Prostate gland (tissue), 2 donors: Measurements from ENCODE around the gene TRIM10. TPM values are rescaled to one million over a fixed set of nuclear protein-coding genes. Genes with fewer than 3 reads are reported as not detected.
A peak's percentile ranks its signal among the peaks of the same experiment; 100 is the strongest.
"Not testable (repeated sequence)": the region's sequence is repeated elsewhere in the genome, so short reads cannot be mapped to it uniquely, and the experiment has no call there.

Source experiments
- DNase-seq: peaks from one replicate; pipeline ENCODE4 v3.0.0-alpha.2; 2019; ENCODE audit warnings: low spot score
- H3K27ac ChIP-seq, 2 donors: fragments of 200-600 bp; sonication (generic); 2 replicates each; pipeline ENCODE4 v1.5.1; 2017 to 2019
- H3K27me3 ChIP-seq: fragments of 200-600 bp; sonication (generic); replicated peaks from 2 replicates; pipeline ENCODE4 v1.5.1; 2019; ENCODE audit not compliant: insufficient read depth
- H3K36me3 ChIP-seq, 2 donors: fragments of 200-600 bp; sonication (generic); 1 replicate in 1 of 2; 2 replicates in 1 of 2; pipeline versions ENCODE4 v1.5.1 to v1.8.1; 2017 to 2019
- H3K4me1 ChIP-seq: fragments of 200-600 bp; sonication (generic); replicated peaks from 2 replicates; pipeline ENCODE4 v1.5.1; 2019
- H3K4me3 ChIP-seq, 2 donors: fragments of 200-600 bp; sonication (generic); 2 replicates each; pipeline ENCODE4 v1.5.1; 2017 to 2019
- H3K9me3 ChIP-seq: fragments of 200-600 bp; sonication (generic); 2 replicates; pipeline ENCODE4 v1.5.1; 2017
- CTCF ChIP-seq, 4 experiments: fragments of 200-600 bp in 2 of 4; fragments of 450-650 bp in 2 of 4; sonication (generic) in 2 of 4; IDR thresholded peaks; 1 replicate in 3 of 4; 2 replicates in 1 of 4; pipeline ENCODE4 v1.5.1; 2016 to 2019; ENCODE audit warnings: antibody characterized with exemption in 4 of 4, mild to moderate bottlenecking in 2 of 4, moderate library complexity in 2 of 4
- POLR2A ChIP-seq: fragments of 450-650 bp; IDR thresholded peaks from one replicate; pipeline ENCODE4 v1.6.1; 2016; ENCODE audit warnings: antibody characterized with exemption, mild to moderate bottlenecking
- POLR2AphosphoS5 ChIP-seq: sonication (generic); formaldehyde crosslinking; IDR thresholded peaks from one replicate; pipeline ENCODE4 v1.6.1; 2017; ENCODE audit warnings: antibody characterized with exemption
- WGBS: methylation state at CpG from one replicate; pipeline ENCODE4 v1.1.5; 2018; 5-methylcytosine and 5-hydroxymethylcytosine counted together
- intact Hi-C: fragments of 100-400 bp; cut with DNase I; formaldehyde crosslinking; loops from one replicate; pipeline ENCODE4 v1.14.2; 2022
- total RNA-seq, 2 donors: library from RNA; depleted of rRNA; stranded (reverse); fragments of >200 nt; gene quantifications; one replicate each; pipeline ENCODE4 v1.1.0, GENCODE V29; 2016

The TRIM10 gene
- total RNA-seq, 2 donors from 2014 or later = not detected

- H3K9me3 ChIP-seq = no peaks in the 10 kb centered on the region
- intact Hi-C loops = no loop called here
- no peak overlapping the region for H3K4me3 ChIP-seq
- H3K36me3 ChIP-seq = no peaks in the 10 kb centered on the region
- no peak overlapping the region for H3K27ac ChIP-seq
- 84% methylated on average over 10 of the region's 10 CpGs for WGBS
- H3K4me1 ChIP-seq = no peaks in the 10 kb centered on the region
- DNase-seq = no peak
- H3K27me3 ChIP-seq = no peaks in the 10 kb centered on the region
- no peak for TF ChIP-seq POLR2AphosphoS5
- TF ChIP-seq POLR2A = no peak
- no peak for TF ChIP-seq CTCF (IDR thresholded peaks at IDR 0.05)
Measured at GRCh38 chr6:30121446-30122366, 39.3 kb downstream of the TRIM10 start.

- H3K9me3 ChIP-seq, H3K27me3 ChIP-seq, intact Hi-C loops, H3K4me1 ChIP-seq, H3K27ac ChIP-seq, H3K36me3 ChIP-seq, H3K4me3 ChIP-seq, DNase-seq: not testable (repeated sequence)
- 93% methylated on average over 5 of the region's 5 CpGs for WGBS
Measured at GRCh38 chr6:30118691-30119090, 42.3 kb downstream of the TRIM10 start.

GRCh38 chr6:30116724-30117123 is 44.3 kb downstream of the TRIM10 start:
- peak in 1 of 4 experiments; percentile 16 for TF ChIP-seq CTCF (IDR thresholded peaks at IDR 0.05)
- TF ChIP-seq POLR2A = no peak
- no peak overlapping the region for H3K27ac ChIP-seq
- intact Hi-C loops = no loop called here
- DNase-seq = no peak
- H3K9me3 ChIP-seq = no peaks in the 10 kb centered on the region
- no peak overlapping the region for H3K4me3 ChIP-seq
- no peaks in the 10 kb centered on the region for H3K36me3 ChIP-seq
- no peaks in the 10 kb centered on the region for H3K4me1 ChIP-seq
- peaks cover 3% of the 10 kb centered on the region for H3K27me3 ChIP-seq
- WGBS = 79% methylated on average over 6 of the region's 6 CpGs

GRCh38 chr6:30113841-30114240 is 47.2 kb downstream of the TRIM10 start:
- no peaks in the 10 kb centered on the region for H3K36me3 ChIP-seq
- H3K4me1 ChIP-seq = no peaks in the 10 kb centered on the region
- no peak overlapping the region for H3K4me3 ChIP-seq
- H3K9me3 ChIP-seq = no peaks in the 10 kb centered on the region
- H3K27ac ChIP-seq = no peak overlapping the region
- TF ChIP-seq CTCF (IDR thresholded peaks at IDR 0.05) (no peak), POLR2AphosphoS5 (no peak), POLR2A (no peak)
- no peak for DNase-seq
- 27% methylated on average over 1 of the region's 1 CpG for WGBS
- peaks cover 3% of the 10 kb centered on the region for H3K27me3 ChIP-seq
- intact Hi-C loops = no loop called here

GRCh38 chr6:30113003-30113759 is 47.8 kb downstream of the TRIM10 start, which contains the start of gene TRIM31:
TRIM31 (minus strand) TSS chr6:30113090; CDS start chr6:30112805, 285 bp downstream.
- no peak for DNase-seq
- Histone ChIP-seq H3K27me3 (peaks cover 3% of the 10 kb centered on the region), H3K36me3 (no peaks in the 10 kb centered on the region), H3K4me1 (no peaks in the 10 kb centered on the region), H3K9me3 (no peaks in the 10 kb centered on the region), H3K4me3 (no peak within 1 kb of the TSS), H3K27ac (no peak within 1 kb of the TSS)
- 80% methylated on average over 3 of the region's 3 CpGs for WGBS
- intact Hi-C loops = no loop called here
- TF ChIP-seq CTCF (IDR thresholded peaks at IDR 0.05) (no peak), POLR2A (no peak), POLR2AphosphoS5 (no peak)
